Fibroblast of the conjunctiva (primary cell): ENCODE data around the gene CTIF.

Experiments
- DNase-seq: peaks from one replicate; pipeline ENCODE4 v3.0.0-alpha.2; 2010; ENCODE audit warnings: low read depth

Gene CTIF

GRCh38 chr18:48790869-48791635 lies 252.2 kb downstream of the CTIF start:
- no peak for DNase-seq

- no peak for DNase-seq
Observed at GRCh38 chr18:48791636-48792105, 252.8 kb downstream of the CTIF start.

GRCh38 chr18:48792141-48792540 lies 253.3 kb downstream of the CTIF start:
- no peak for DNase-seq

- DNase-seq: no peak
Observed at GRCh38 chr18:48792611-48793380, 254.0 kb downstream of the CTIF start.

- DNase-seq: no peak
Observed at GRCh38 chr18:48794251-48794970, 255.6 kb downstream of the CTIF start.

- DNase-seq: no peak
Observed at GRCh38 chr18:48795696-48796095, 256.9 kb downstream of the CTIF start.

- DNase-seq: no peak
Observed at GRCh38 chr18:48796491-48797205, 257.8 kb downstream of the CTIF start.

GRCh38 chr18:48797841-48798255 lies 259.0 kb downstream of the CTIF start:
- no peak for DNase-seq

GRCh38 chr18:48798334-48799245 lies 259.8 kb downstream of the CTIF start:
- DNase-seq: no peak

GRCh38 chr18:48799724-48800315 lies 261.0 kb downstream of the CTIF start:
- no peak for DNase-seq

- no peak for DNase-seq
Observed at GRCh38 chr18:48800466-48800865, 261.6 kb downstream of the CTIF start.

GRCh38 chr18:48800876-48801727 lies 262.3 kb downstream of the CTIF start:
- DNase-seq: no peak

- DNase-seq: no peak
Observed at GRCh38 chr18:48801728-48802542, 263.1 kb downstream of the CTIF start.

GRCh38 chr18:48802543-48803290 lies 263.9 kb downstream of the CTIF start:
- DNase-seq: no peak

GRCh38 chr18:48803518-48803917 lies 264.7 kb downstream of the CTIF start:
- no peak for DNase-seq

- no peak for DNase-seq
Observed at GRCh38 chr18:48803951-48804855, 265.4 kb downstream of the CTIF start.
